GM21825 (cell line): ENCODE measurements around the gene PLS3.
"Not testable (repeated sequence)": the region's sequence is repeated elsewhere in the genome, so short reads cannot be mapped to it uniquely, and the experiment has no call there.

ENCODE experiments used
- ATAC-seq: cut with Tn5 transposase; IDR thresholded peaks from one replicate; pipeline ENCODE4 v1.9.1; 2021; ENCODE audit warnings: mild to moderate bottlenecking, moderate library complexity; ENCODE audit not compliant: unreplicated experiment

The PLS3 gene, protein sequence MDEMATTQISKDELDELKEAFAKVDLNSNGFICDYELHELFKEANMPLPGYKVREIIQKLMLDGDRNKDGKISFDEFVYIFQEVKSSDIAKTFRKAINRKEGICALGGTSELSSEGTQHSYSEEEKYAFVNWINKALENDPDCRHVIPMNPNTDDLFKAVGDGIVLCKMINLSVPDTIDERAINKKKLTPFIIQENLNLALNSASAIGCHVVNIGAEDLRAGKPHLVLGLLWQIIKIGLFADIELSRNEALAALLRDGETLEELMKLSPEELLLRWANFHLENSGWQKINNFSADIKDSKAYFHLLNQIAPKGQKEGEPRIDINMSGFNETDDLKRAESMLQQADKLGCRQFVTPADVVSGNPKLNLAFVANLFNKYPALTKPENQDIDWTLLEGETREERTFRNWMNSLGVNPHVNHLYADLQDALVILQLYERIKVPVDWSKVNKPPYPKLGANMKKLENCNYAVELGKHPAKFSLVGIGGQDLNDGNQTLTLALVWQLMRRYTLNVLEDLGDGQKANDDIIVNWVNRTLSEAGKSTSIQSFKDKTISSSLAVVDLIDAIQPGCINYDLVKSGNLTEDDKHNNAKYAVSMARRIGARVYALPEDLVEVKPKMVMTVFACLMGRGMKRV

DNA sequence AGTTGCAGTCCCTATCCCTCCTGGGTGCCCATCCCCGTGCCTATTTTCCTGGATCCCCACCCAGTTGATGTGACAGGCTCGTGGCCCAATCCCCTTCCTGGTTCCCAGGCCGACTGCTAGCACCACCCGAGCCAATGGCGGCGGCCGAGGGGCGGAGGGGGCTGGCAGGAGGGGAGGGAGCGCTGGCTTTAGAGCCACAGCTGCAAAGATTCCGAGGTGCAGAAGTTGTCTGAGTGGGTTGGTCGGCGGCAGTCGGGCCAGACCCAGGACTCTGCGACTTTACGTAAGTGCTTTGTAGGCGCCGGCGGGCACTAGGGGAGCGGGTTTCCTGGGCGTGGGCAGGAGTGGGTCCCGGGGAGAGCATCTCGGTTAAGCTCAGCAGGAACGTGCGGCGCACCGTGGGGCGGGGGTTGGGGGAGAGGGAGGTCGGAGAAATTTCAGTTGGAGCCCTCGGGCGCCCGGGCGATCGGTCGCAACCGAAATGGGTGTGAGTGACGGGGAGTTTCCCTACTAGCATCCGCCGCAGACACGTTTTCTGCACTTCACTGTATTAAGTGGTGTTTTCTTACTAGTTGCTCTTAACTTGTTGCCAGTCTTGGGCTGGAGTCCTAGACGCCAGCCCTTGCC, at the start of gene PLS3:
TSS of gene PLS3 (plus strand) at position 197 of the 627 bp plus-strand sequence. CDS start 49,077 bp downstream, outside the sequence.
- ATAC-seq: no peak

DNA sequence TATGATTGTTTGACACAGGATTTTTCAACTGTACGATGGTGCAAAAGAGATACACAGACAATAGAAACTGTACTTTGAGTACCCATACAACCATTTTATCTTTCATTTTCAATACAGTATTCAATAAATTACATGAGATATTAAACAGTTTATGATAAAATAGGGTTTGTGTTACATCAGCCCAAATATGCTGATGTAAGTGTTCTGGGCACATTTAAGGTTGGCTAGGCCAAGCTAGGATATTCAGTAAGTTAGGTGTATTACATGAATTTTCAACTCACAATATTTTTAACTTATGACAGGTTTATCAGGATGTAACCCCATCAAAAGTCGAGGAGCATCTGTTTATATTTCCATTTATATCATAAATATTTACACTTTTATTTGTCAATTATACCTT, 42.9 kb upstream of the PLS3 start:
- no peak for ATAC-seq

DNA sequence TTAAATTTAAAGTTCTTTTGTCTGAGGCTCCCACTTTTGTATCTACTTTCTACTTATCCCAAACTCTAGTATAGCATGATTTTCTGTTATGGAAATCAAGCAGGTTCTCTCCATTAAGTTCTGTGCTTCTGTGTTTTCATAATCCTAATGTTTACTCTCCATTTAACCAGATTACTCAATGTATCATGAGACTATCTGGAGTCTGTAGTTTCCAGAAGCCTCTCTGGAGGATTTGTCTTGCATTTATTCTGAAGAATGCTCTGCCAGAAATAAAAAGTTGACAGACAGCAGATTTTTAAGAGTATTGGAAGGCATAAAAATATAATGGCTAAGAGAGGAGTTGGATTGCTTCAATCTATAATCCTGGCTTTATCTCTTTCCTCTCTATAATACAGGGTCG, 39.2 kb upstream of the PLS3 start:
- ATAC-seq: no peak

DNA sequence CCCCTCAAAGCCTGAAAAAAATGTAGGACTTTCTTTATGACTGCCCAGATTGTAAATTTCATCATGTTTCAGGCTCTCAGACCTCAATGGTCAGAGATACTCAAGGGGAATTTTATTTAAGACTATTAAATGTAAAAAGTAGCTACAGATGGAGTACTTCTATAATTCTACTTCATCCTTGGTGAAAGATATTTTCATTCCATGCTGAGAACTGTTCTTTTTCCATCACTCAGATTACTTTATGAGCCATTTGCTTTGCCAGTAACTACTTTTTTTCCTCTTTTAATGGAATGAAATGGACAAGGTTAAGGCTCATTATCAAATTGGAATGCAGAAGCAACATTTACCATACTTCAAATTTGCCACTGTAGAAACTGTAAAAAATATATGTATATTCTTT, 38.0 kb upstream of the PLS3 start:
- no peak for ATAC-seq

DNA sequence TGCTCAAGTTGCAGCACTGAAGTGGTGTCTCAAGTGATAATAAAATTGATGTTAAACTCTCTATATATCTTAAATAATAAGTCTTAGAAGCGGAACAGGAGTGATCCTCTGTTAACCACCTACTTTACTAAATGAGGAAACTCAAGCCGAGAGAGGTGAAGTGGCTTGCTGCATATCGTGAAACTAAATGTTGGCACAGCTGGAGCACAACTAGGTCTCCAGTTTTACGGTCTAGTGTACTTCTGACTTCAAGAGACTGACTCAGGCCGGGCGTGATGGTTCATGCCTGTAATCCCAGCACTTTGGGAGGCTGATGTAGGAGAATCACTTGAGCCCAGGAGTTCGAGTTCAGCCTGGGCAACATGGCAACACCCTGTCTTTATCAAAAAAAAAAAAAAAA, 35.5 kb upstream of the PLS3 start:
- ATAC-seq: no peak

DNA sequence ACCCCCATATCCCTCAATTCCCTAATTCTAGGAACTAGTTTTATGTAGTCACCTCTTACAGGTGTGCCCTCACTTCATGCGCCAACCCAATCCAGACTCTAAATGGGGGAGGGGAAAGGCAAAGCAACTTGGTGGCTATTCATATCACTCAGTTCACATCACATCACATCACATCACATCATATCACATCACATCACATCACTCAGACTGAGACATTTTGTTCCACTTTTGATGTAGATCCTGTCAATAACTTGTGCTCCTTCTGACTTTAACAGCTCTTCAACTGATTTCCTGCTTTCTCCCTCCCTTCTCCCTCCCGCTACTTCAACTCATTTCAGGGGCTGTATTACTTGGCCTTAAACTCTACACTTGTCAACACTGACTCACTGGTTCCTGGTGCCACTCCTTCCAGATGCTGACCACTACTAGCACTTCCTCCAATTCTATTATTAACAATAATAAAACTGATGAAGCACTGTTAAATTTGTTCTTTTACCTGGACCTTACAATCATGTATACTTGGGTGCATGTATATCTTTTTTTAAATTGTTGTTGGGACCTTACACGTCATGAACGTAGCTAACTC, 29.1 kb upstream of the PLS3 start:
- no peak for ATAC-seq

DNA sequence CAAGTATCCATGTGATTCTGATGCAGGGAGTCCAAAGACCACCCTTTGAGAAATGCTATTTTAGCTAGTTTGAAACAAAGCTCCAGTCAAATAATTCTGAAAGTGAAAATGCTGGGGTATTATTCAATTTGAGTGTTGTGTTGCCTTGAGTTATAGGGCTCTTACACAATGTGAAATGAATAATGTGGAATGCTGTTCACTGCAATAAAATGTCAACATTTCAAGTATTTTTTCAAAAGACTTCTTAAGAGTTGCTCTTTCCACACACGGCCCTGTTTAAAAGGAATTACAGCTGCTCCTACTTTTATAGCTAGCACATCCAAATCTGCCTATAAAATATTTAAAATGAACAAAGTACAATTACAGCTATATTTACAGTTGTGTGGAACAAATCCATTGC, 27.5 kb upstream of the PLS3 start:
- no peak for ATAC-seq

DNA sequence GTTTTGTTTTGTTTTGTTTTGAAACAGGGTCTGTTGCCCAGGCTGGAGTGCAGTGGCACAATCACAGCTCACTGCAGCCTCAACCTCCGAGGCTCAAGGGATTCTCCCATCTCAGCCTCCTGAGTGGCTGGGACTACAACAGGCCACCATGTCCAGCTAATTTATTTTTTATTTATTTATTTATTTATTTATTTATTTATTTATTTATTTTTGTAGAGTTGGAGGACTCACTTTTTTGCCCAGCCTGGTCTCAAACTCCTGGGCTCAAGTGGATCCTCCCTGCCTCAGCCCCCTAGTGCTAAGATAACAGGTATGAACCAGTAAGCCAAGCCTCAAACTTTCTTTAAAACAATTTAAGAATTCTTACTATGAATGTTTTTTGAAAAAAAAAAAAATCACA, 26.6 kb upstream of the PLS3 start:
- no peak for ATAC-seq

DNA sequence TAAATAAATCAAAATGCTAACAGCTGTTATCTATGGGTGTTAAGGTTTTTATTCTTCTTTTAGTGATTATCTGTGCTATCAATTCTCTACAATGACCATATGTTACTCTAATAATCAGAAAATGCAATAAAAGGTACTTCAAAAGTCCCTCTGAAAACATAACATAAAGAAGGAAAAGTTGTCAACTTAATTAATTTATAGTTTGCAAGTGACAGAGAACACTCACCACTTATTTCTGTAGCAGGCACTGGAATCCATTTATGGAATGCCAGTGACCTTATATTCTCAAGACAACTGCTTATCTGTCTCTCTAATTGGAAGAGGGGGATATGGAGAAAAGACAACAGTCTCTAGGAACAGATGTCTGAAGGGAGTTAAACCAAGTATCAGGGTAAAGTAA, 25.6 kb upstream of the PLS3 start:
- no peak for ATAC-seq

DNA sequence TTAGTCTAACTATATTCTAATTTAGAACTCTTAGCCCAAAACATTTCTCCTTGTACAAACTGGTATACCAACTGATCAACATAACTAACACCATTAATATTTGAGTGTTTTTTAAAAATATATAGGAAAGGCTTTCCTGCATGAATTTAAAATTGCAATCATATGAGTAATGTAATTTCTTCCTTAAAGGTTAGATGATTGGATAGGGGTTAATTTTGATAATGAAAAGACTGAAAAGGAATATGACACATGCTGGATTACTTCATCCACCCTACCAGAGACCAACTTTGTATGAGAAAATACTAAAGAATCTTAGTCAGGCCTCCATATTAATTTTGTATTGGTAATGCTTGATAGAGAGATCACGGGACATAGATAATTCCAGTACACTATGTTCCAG, 25.1 kb upstream of the PLS3 start:
- no peak for ATAC-seq

DNA sequence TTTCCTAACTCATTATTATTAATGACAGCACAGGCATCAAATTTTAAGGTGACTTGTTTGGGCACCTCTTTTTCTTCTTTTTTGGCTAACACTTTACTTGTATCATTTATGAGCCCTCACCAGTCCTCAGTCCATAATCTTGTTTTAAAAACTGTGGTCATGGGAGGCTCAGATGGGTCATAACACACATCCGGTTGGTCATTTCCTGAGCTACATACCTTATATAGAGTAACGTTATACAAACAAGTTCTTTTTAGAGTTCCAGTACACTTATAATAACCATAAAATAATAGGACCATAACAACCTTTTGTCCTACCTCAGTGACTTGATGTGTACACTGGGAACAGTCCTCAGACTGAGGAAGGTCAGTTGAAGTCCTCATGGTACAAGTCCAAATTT, 21.1 kb upstream of the PLS3 start:
- ATAC-seq: no peak

DNA sequence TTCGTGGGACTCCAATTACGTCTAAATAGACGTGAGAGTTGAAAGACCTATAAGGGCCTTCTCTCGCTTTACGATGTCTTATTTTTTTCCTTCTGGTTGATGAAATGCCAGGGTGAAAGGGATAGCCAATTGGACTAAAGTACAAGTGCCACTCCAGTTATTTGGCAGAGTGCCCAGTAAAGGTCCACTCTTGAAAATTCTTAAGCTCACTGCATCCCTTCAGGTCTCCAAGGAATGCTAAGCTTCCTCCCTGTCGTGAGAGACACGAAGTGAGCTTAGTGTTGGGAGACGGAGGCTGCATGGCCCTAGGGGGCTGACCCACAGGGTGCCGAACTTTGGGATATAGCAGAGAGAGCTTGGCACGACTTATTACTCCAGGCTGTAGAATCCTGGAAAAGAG, 19.9 kb upstream of the PLS3 start:
- not testable (repeated sequence) for ATAC-seq

DNA sequence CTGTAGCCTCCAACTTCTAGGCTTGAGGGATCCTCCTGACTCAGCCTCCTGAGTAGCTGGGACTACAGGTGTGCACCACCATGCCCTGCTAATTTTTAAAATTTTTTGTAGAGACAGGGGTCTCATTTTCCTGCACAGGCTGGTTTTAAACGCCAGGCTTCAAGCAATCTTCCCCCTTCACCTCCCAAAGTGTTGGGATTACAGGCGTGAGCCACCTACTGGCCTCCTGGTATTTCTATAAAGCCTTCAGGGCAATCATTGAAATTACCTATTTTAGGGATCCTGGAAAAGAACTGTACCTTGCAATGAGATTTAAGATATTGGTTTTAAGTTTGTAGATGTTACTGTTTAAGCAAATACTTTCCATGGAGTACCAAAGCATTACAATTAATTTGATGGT, 13.5 kb upstream of the PLS3 start:
- ATAC-seq: no peak

DNA sequence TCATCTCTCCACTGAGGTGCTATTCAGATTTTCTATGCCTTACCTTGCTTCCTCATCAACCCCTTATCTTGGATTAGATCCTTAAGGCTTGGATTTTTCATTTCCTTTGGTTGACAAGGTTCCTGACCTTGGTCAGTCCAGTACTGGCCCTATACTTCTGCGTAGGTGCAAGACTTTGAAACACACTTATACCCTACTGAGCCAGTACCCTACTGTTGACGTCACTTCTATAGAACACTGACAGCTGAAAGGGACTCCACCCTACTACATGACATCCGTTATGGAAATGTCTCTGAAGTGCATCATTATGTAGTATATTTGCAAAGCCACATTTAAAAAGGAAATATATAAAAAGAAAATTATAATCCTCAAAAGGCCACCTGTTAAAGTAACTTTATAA, 12.0 kb upstream of the PLS3 start:
- ATAC-seq: no peak

DNA sequence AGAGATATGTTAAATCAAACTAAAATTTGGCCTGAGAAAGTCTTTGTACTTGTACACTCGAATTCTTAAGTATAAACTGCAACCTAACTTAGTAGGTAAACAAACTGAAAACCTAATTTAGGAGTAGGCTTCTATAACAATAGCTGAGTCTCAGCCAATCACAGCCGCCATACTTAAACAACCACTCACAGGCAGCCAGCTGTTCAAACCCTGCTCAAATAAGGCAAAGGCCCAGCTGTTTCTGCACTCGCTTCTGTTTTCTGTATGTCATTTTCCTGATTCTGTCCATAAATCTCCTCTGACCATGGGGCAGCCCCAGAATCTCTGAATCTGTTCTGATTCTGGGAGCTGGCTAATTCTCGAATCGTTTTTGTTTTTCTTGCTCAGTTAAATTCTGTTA, 7.8 kb upstream of the PLS3 start:
- ATAC-seq: no peak

DNA sequence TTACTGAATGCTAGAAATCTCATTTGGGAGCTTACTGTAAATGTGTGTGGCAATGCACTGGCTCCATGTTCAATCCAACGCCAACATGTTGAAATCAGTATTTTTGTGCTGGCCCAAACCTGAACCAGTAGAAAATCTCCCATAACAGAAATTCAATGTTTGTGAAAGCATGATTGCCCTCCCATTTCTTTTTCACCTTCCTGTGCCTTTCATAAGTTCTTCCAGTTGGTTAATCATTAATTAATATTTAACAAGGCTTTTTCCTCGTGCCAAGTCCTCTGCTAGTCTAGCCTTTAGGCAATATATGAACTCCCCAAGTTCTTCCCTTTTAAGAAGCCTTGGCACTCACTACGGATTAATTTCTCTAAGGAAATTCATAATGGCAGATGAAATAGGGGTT, 1.3 kb upstream of the PLS3 start:
- ATAC-seq: no peak

DNA sequence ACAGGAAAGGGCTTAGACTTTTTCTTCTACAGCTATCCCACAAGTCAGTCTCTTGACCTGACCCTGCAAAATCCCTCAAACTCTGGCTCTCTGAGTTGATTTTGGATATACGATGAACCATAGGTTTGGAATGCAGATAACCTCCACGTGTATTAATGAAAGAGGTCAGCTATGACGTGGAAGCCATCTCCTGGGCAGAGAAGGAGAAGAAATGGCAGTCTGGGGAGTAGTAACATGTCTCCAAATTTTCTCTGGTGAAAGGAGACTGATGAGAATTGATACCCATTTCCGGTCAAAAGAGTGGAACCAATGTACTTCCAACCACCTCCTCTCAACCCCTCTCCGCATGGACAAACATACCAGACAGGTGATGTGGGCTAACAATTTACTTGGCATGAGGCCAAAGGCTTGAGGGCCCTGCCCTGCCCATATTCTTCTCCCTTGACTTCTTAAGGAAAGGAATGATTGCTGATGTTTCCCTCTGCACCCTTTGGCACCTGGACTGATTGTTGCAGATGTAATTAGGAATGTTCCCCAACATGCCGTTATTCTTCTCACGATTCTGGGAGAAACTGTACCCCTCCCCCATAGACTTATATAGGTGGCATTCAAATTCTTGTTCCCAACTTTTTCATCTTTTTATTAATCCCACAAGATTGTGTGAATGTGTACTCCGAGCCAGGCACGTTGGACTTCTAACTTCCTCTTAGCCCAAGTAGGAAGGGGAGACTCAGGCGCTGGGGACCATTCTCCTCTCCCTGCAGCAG, 580 bp upstream of the PLS3 start:
- ATAC-seq: no peak

DNA sequence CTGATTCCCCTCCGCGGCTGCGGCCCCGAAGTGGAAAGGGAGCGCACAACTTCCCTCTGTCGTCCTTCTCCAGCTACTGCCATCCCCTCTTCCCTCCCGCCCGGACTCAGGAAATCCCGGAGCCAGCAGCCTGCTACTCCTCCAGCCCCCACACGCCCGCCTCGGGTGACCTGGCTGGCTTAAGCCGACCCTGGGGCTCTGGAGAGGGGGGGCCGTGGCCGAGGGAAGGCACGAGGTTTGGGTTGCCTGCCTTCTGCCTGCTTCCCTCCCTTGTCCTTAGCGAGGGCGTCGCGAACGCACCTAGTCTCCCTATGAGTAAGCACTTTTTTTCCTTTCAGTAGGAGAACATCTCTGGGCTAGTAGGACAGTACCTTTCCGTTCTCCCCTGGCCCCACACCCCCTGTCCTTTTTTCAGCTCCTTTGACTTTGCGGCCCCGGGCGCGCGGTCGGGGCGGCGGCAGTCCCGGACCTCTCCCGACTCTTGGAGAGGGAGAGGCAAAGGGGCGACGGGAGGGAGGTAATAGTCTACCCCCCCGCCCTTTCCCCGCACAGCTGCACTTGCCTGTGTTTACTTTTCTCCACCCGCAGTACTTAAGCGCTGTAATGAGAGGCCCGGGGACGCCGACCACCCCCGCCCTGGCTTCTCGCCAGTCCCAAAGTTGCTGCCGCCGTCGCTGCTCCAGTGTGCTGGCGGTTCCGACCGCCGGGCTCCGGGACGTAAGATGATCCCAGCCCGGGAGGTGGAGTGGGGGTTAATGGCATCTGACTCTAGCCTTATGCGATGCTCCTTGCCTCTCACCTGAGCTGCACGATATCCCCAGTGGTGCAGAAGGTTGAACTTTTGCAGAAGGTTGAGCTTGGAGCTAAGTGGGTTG, 868 bp downstream of the PLS3 start:
- no peak for ATAC-seq

DNA sequence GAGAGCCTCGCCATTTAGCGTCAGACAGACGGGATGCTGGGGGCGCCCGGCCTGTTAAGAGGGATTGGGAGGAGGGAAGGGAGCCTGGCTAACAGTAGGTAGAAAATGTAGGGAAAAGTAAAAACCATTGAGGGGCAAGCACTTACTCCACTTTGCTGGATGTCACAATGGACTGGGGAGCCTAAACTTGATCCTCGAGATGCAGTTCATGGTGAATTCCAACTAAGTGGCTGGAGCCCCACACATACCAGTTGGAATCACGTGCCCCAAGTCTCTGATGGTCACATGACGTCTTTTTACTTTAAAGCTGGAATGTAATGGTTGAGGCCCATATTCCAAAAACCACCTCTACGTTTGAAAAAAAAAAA, 1.5 kb downstream of the PLS3 start:
- no peak for ATAC-seq

DNA sequence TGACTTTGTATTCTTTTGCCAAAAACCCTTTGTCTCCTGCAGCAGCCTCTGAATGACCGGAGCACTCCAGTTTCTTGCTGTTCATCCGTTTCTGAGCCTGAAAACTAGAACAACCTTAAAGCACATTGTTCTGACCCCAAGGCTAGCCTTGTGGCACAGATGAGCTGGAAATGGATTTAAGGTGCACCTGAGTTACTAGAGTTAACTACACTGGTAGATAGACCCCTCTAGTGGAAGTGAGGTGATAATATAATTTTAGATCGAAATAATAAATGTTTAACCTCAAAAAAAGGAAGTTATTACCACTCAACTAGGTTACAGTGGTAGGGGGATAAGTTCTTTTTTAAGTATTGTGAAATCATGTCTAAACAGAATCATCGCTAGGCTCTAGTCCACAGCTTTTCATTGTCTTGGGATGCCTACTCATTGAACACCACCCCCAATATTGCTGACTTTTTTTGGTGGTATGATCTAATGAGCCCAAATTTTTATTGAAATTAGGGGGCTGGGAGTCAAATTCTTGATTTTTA, 2.7 kb downstream of the PLS3 start:
- ATAC-seq: no peak
